HCT116 (cell line): Measurements from ENCODE around the gene MBD1. TPM values are rescaled to one million over a fixed set of nuclear protein-coding genes. Genes with fewer than 3 reads are reported as not detected.

Source experiments
- ATAC-seq: fragments of 200-7000 bp; cut with Tn5 transposase; 2 replicates; pipeline ENCODE4 v1.9.1; 2020; ENCODE audit warnings: mild to moderate bottlenecking, moderate library complexity
- BruUV-seq: library from RNA; stranded (reverse); fragments of 400-500 nt; replicated peaks from 2 replicates; lab custom pipeline; 2021; lab: Mats Ljungman, UMichigan
- CTCF ChIA-PET: fragments of 300-600 bp; sonication (Branson Sonifier 250); formaldehyde crosslinking; loops from one replicate; lab custom pipeline; 2021; ENCODE audit warnings: antibody characterized with exemption; lab: Charles Lee
- POLR2A ChIA-PET: fragments of 300-600, 350-600 bp; sonication (Branson Sonifier 250); formaldehyde crosslinking; loops from one replicate; lab custom pipeline; 2021; ENCODE audit warnings: antibody characterized with exemption; lab: Charles Lee
- RAD21 ChIA-PET, 2 experiments: fragments of 300-600 bp; sonication (Branson Sonifier 250); formaldehyde crosslinking; loops; one replicate each; lab custom pipeline; 2023; ENCODE audit warnings: low total read pairs in 2 of 2; ENCODE audit not compliant: uncharacterized antibody in 2 of 2, unreplicated experiment in 2 of 2, low non-redundant PET in 1 of 2; lab: Charles Lee
- DNase-seq: peaks from one replicate; pipeline ENCODE4 v3.0.0-alpha.2; 2010; ENCODE audit warnings: low read depth, low spot score
- H2AFZ ChIP-seq: fragments of 200-600 bp; shearing (Covaris generic), sonication (generic); 2 replicates; pipeline ENCODE4 v1.6.1; 2017; ENCODE audit warnings: low read depth, mixed run types, mixed read lengths, antibody characterized with exemption, low read length; ENCODE audit not compliant: poor library complexity, severe bottlenecking
- H3K27ac ChIP-seq: 2 replicates; pipeline ENCODE4 v1.5.1; 2012; ENCODE audit warnings: low read depth, low read length
- H3K27me3 ChIP-seq: fragments of 200-600 bp; sonication (generic); 2 replicates; pipeline ENCODE4 v1.6.1; 2016; ENCODE audit warnings: mixed run types, low read length, mixed read lengths; ENCODE audit not compliant: insufficient read depth
- H3K36me3 ChIP-seq, 2 experiments: fragments of 200-500 bp in 1 of 2; fragments of 200-600 bp in 1 of 2; sonication (Bioruptor generic) in 1 of 2; sonication (generic) in 1 of 2; 2 replicates each; pipeline versions ENCODE4 v1.5.1 to v1.6.1; 2014 to 2016; ENCODE audit warnings: low read length in 2 of 2, inconsistent platforms in 1 of 2, mixed read lengths in 1 of 2, mixed run types in 1 of 2; ENCODE audit not compliant: insufficient read depth in 2 of 2, control insufficient read depth in 1 of 2
- H3K4me1 ChIP-seq, 2 experiments: fragments of 200-600 bp in 1 of 2; sonication (generic) in 1 of 2; 2 replicates each; pipeline versions ENCODE4 v1.5.1 to v1.6.1; 2012 to 2017; ENCODE audit warnings: low read length in 2 of 2, inconsistent platforms in 1 of 2, mild to moderate bottlenecking in 1 of 2, mixed read lengths in 1 of 2, mixed run types in 1 of 2, moderate library complexity in 1 of 2; ENCODE audit not compliant: insufficient read depth in 2 of 2, control insufficient read depth in 1 of 2
- H3K4me2 ChIP-seq: fragments of 200-600 bp; sonication (generic); 2 replicates; pipeline ENCODE4 v1.6.1; 2017; ENCODE audit warnings: mixed run types, low read length, mixed read lengths
- H3K4me3 ChIP-seq, 2 experiments: fragments of 200-600 bp in 1 of 2; sonication (generic) in 1 of 2; replicated peaks in 1 of 2; 2 replicates each; pipeline ENCODE4 v1.5.1; 2011 to 2016; ENCODE audit warnings: low read length in 2 of 2, control low read depth in 1 of 2, low read depth in 1 of 2, mild to moderate bottlenecking in 1 of 2, mixed read lengths in 1 of 2, mixed run types in 1 of 2
- H3K79me2 ChIP-seq: fragments of 200-600 bp; sonication (generic); 2 replicates; pipeline ENCODE4 v1.6.1; 2017; ENCODE audit warnings: mild to moderate bottlenecking, mixed run types, low read length, moderate library complexity, mixed read lengths; ENCODE audit not compliant: insufficient read depth
- H3K9ac ChIP-seq: fragments of 200-600 bp; sonication (generic); 2 replicates; pipeline ENCODE4 v1.6.1; 2016; ENCODE audit warnings: low read length, mixed read lengths
- H3K9me2 ChIP-seq: fragments of 200-600 bp; sonication (generic), shearing (Covaris generic); 2 replicates; pipeline ENCODE4 v1.6.1; 2017; ENCODE audit warnings: mixed run types, mild to moderate bottlenecking, moderate library complexity; ENCODE audit not compliant: insufficient read depth
- H3K9me3 ChIP-seq, 2 experiments: fragments of 200-500 bp in 1 of 2; fragments of 200-600 bp in 1 of 2; sonication (Bioruptor generic) in 1 of 2; sonication (generic) in 1 of 2; 2 replicates each; pipeline ENCODE4 v1.6.1; 2014 to 2017; ENCODE audit warnings: low read length in 2 of 2, mixed read lengths in 2 of 2, inconsistent platforms in 1 of 2, low read depth in 1 of 2, mild to moderate bottlenecking in 1 of 2, mixed run types in 1 of 2, moderate library complexity in 1 of 2; ENCODE audit not compliant: control insufficient read depth in 1 of 2, insufficient read depth in 1 of 2
- H4K20me1 ChIP-seq: fragments of 200-600 bp; sonication (generic), shearing (Covaris generic); 2 replicates; pipeline ENCODE4 v1.6.1; 2017; ENCODE audit warnings: mixed run types, mild to moderate bottlenecking, moderate library complexity; ENCODE audit not compliant: insufficient read depth
- CBX3 ChIP-seq: IDR thresholded peaks from 2 replicates; pipeline ENCODE4 v1.6.1; 2012; ENCODE audit warnings: low read depth
- EZH2phosphoT487 ChIP-seq: fragments of 200-600 bp; IDR thresholded peaks from 2 replicates; pipeline ENCODE4 v1.6.1; 2018; ENCODE audit warnings: antibody characterized with exemption, borderline replicate concordance
- JUND ChIP-seq: IDR thresholded peaks from 2 replicates; pipeline ENCODE4 v1.6.1; 2012
- RAD21 ChIP-seq: IDR thresholded peaks from 2 replicates; pipeline ENCODE4 v1.6.1; 2012; ENCODE audit warnings: low read depth, mild to moderate bottlenecking
- SIN3A ChIP-seq: IDR thresholded peaks from 2 replicates; pipeline ENCODE4 v1.6.1; 2012; ENCODE audit warnings: low read depth
- intact Hi-C: fragments of 100-400 bp; cut with micrococcal nuclease; formaldehyde crosslinking; loops from 2 replicates; pipeline ENCODE4 v1.10.0; 2022
- total RNA-seq: library from RNA; stranded (reverse); gene quantifications from one replicate; pipeline ENCODE4 v1.2.1, GENCODE V29; 2021; ENCODE audit not compliant: unreplicated experiment
- TF ChIP-seq, protein P1 (sequence below): IDR thresholded peaks from 2 replicates; pipeline ENCODE4 v1.6.1; 2012; ENCODE audit warnings: low read depth

The MBD1 gene
- total RNA-seq, 1 experiment from 2014 or later, result 63.9 TPM

DNA sequence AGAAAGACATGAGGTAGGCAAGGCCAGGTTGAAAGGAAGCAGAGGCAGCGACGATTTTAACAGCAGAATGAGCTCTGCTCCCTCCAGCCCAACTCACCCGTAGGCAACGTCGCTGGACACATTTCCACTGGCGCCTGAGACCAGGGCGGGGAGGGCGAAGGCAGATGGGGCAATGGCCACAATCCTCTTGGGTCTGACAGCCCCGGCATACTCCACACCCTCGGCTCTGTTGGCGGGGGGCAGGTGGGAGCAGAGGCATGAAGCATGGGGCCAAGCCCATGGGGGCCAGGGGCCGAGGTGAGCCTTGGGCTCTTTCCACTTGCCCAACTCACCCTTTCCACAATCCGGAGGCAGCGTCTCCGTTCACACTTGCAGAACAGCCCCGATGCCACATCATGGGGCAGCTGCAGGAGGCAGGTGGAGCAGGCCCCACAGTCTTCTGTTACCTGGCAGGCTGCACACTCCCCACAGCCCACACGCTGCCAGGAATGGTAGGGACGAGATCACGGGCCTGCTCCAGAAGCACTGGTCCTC is 5.8 kb downstream of the MBD1 start:
- peaks cover 31% of the 10 kb centered on the region for H3K79me2 ChIP-seq
- ChIA-PET CTCF (no interaction called here), POLR2A (no interaction called here), RAD21 (no interaction called here)
- no peak for TF ChIP-seq RAD21
- no peak overlapping the region for H3K4me2 ChIP-seq
- intact Hi-C loops, result no loop called here
- H3K27me3 ChIP-seq, result no peaks in the 10 kb centered on the region
- H3K9me3 ChIP-seq, result no peaks in the 10 kb centered on the region
- H3K27ac ChIP-seq, result no peak overlapping the region
- H3K9me2 ChIP-seq, result no peaks in the 10 kb centered on the region
- no peak overlapping the region for H3K4me3 ChIP-seq
- peaks cover 49 to 74% of the 10 kb centered on the region in 2 experiments for H3K36me3 ChIP-seq
- no peak for DNase-seq
- H2AFZ ChIP-seq, result no peak overlapping the region
- ATAC-seq, result no peak
- peaks cover 5 to 9% of the 10 kb centered on the region in 2 experiments; a peak in 2 of 4 replicates for H3K4me1 ChIP-seq
- no peaks in the 10 kb centered on the region for H4K20me1 ChIP-seq
- no TSS peak for BruUV-seq
- H3K9ac ChIP-seq, result no peak overlapping the region

DNA sequence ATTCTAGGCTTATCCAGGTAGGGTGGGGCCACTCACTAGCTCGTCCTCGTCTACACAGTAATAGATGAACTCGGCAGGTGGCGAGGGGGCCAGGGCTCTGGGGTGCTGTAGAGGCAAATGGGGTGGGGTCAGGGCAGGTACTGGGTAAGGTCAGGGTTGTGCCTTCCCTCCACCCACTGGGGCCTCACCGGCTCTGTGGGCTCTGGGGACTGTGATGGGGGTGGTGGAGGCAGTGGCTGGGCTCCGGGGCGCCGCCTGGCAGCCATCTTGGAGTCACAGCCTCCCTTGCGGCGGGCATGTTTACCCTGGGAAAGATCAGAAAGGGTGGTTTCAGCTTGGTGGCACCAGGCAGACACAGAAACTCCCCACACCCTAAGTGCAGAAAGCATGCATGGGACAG is 6.4 kb downstream of the MBD1 start:
- Histone ChIP-seq H3K27me3 (no peaks in the 10 kb centered on the region), H3K9me2 (no peaks in the 10 kb centered on the region), H3K9ac (no peak overlapping the region), H3K36me3 (peaks cover 52 to 80% of the 10 kb centered on the region in 2 experiments), H3K4me1 (peaks cover 2 to 3% of the 10 kb centered on the region in 2 experiments; a peak in 2 of 4 replicates), H3K4me3 (no peak overlapping the region), H3K4me2 (no peak overlapping the region), H3K27ac (no peak overlapping the region), H3K79me2 (peaks cover 25% of the 10 kb centered on the region), H4K20me1 (no peaks in the 10 kb centered on the region), H2AFZ (no peak overlapping the region), H3K9me3 (no peaks in the 10 kb centered on the region)
- ChIA-PET RAD21 (no interaction called here), CTCF (no interaction called here), POLR2A (no interaction called here)
- DNase-seq (no peak), ATAC-seq (no peak)
- intact Hi-C loops, result no loop called here
- TF ChIP-seq JUND, result no peak
- TF ChIP-seq, protein P1, sequence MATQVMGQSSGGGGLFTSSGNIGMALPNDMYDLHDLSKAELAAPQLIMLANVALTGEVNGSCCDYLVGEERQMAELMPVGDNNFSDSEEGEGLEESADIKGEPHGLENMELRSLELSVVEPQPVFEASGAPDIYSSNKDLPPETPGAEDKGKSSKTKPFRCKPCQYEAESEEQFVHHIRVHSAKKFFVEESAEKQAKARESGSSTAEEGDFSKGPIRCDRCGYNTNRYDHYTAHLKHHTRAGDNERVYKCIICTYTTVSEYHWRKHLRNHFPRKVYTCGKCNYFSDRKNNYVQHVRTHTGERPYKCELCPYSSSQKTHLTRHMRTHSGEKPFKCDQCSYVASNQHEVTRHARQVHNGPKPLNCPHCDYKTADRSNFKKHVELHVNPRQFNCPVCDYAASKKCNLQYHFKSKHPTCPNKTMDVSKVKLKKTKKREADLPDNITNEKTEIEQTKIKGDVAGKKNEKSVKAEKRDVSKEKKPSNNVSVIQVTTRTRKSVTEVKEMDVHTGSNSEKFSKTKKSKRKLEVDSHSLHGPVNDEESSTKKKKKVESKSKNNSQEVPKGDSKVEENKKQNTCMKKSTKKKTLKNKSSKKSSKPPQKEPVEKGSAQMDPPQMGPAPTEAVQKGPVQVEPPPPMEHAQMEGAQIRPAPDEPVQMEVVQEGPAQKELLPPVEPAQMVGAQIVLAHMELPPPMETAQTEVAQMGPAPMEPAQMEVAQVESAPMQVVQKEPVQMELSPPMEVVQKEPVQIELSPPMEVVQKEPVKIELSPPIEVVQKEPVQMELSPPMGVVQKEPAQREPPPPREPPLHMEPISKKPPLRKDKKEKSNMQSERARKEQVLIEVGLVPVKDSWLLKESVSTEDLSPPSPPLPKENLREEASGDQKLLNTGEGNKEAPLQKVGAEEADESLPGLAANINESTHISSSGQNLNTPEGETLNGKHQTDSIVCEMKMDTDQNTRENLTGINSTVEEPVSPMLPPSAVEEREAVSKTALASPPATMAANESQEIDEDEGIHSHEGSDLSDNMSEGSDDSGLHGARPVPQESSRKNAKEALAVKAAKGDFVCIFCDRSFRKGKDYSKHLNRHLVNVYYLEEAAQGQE, result no peak
- TF ChIP-seq EZH2phosphoT487, result no peak
- TF ChIP-seq SIN3A, result no peak
- no peak for TF ChIP-seq CBX3
- BruUV-seq, result no TSS peak
